Epithelial cell of esophagus (primary cell): Measurements from ENCODE around the gene XPO4.
"Not testable (repeated sequence)": the region's sequence is repeated elsewhere in the genome, so short reads cannot be mapped to it uniquely, and the experiment has no call there.

ENCODE experiments used
- DNase-seq: peaks from one replicate; pipeline ENCODE4 v3.0.0; 2010; ENCODE audit warnings: low read depth
- H3K4me3 ChIP-seq: 2 replicates; pipeline ENCODE4 v1.5.1; 2011; ENCODE audit warnings: mild to moderate bottlenecking, low read length, control low read depth
- TF ChIP-seq, protein P1 (sequence below): IDR thresholded peaks from 2 replicates; pipeline ENCODE4 v1.5.1; 2011; ENCODE audit warnings: low read depth, mild to moderate bottlenecking, low read length, control low read depth, inconsistent platforms; ENCODE audit not compliant: insufficient read depth; ENCODE audit errors: missing control alignments

The XPO4 gene

DNA sequence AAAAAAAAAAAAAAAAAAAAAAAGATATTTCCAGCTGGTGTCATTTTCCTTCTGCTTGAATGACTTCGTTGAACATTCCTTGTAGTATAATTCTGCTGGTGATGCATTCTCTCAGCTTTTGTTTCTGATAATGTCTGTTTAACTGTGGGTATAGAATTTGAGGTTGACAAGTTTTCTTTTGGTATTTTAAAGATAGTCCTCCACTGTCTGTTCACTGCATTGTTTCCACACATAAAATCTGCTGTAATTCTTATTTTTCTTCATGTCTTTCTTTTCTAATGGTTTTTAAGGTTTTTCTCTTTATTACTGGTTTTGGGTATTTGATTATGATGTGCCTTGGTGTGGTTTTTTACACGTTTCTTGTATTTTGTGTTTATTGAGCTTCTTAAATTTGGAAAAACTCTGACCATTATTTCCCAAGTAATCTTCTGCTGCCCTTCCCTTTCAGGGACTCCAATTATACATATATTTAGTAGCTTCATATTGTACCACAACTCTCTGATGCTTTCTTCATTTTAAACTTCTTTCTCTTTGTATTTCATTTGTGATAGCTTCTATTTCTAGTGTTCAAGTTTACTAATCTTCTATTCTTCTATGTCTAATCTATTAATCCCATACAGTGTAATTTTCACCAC lies 135.1 kb downstream of the XPO4 start:
- no peak overlapping the region for H3K4me3 ChIP-seq
- DNase-seq = no peak
- TF ChIP-seq, protein P1, sequence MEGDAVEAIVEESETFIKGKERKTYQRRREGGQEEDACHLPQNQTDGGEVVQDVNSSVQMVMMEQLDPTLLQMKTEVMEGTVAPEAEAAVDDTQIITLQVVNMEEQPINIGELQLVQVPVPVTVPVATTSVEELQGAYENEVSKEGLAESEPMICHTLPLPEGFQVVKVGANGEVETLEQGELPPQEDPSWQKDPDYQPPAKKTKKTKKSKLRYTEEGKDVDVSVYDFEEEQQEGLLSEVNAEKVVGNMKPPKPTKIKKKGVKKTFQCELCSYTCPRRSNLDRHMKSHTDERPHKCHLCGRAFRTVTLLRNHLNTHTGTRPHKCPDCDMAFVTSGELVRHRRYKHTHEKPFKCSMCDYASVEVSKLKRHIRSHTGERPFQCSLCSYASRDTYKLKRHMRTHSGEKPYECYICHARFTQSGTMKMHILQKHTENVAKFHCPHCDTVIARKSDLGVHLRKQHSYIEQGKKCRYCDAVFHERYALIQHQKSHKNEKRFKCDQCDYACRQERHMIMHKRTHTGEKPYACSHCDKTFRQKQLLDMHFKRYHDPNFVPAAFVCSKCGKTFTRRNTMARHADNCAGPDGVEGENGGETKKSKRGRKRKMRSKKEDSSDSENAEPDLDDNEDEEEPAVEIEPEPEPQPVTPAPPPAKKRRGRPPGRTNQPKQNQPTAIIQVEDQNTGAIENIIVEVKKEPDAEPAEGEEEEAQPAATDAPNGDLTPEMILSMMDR = no peak

DNA sequence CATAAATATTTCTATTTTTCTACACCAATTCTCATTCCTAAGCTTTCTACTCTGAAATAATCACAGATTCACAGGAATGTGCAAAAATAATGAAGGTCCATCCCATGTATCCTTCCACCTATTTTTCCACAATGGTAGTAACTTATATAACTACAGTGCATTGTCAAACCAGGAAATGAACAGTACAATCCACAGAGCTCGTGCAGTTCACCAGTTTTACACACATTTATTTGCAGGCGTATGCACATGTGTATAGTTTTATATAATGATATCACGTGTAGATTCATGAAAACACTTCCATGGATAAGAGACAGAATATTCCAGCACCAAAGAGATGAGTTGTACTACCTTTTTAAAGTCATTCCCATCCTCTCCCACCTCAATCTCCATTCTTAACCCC lies 141.7 kb downstream of the XPO4 start:
- DNase-seq = no peak
- TF ChIP-seq, protein P1 = no peak
- no peak overlapping the region for H3K4me3 ChIP-seq

DNA sequence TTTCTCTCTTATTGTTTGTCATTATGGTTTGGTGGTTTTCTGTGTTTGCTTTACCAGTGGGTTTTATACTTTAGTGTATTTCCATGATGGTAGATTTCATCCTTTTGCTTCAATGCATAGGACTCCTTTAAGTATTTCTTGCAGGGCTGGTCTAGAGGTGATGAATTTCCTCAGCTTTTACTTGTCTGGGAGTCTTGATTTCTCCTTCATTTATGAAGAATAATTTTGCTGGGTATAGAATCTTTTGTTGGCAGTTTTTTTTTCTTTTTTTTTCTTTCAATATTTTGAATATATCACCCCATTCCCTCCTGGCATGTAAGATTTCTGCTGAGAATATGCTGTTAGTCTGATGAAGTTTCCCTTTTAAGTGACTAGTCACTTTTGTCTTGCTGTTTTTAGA lies 148.5 kb downstream of the XPO4 start:
- no peak overlapping the region for H3K4me3 ChIP-seq
- no peak for DNase-seq
- TF ChIP-seq, protein P1 = no peak

DNA sequence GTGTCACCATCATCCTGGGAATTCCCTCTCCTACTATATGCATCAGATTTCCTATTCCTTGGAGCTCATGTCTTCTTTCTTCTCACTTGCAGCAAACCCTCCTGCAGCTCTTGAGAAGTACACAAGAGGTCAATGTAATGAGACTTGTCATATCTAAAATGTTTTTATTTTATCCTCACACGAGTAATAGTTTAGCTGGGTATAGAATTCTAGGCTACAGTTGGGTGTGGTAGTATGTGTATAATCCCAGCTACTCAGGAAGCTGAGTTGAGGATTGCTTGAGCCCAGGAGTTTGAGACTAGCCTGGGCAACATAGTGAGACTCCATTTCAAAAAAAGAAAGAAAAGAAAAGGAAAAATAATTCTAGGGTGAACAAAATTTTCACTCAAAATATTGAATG lies 153.2 kb downstream of the XPO4 start:
- TF ChIP-seq, protein P1 = no peak
- no peak overlapping the region for H3K4me3 ChIP-seq
- DNase-seq = no peak

DNA sequence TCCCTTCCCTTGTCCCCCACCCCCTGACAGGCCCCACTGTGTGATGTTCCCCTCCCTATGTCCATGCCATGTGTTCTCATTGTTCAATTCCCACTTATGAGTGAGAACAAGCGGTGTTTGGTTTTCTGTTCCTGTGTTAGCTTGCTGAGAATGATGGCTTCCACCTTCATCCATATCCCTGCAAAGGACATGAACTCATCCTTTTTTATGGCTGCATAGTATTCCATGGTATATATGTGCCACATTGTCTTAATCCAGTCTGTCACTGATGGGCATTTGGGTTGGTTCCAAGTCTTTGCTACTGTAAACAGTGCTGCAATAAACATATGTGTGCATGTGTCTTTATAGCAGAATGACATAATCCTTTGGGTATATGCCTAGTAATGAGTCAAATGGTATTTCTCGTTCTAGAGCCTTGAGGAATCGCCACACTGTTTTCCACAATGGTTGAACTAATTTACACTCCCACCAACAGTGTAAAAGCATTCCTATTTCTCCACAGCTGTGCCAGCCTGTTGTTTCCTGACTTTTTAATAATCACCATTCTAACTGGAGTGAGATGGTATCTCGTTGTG lies 158.6 kb downstream of the XPO4 start:
- DNase-seq, H3K4me3 ChIP-seq: not testable (repeated sequence)

DNA sequence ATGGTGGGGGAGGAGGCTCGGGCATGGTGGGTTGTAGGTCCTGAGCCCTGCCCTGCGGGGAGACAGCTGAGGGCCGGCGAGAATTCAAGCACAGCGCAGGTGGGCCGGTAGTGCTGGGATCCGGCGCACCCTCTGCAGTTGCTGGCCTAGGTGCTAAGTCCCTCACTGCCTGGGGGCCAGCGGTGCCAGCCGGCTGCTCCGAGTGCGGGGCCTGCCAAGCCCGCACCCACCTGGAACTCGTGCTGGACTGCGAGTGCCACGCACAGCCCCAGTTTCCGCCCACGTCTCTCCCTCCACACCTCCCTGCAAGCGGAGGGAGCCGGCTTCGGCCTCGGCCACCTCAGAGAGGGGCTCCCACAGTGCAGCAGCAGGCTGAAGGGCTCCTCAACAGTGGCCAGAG lies 162.5 kb downstream of the XPO4 start:
- no peak overlapping the region for H3K4me3 ChIP-seq
- TF ChIP-seq, protein P1 = no peak
- DNase-seq = no peak

DNA sequence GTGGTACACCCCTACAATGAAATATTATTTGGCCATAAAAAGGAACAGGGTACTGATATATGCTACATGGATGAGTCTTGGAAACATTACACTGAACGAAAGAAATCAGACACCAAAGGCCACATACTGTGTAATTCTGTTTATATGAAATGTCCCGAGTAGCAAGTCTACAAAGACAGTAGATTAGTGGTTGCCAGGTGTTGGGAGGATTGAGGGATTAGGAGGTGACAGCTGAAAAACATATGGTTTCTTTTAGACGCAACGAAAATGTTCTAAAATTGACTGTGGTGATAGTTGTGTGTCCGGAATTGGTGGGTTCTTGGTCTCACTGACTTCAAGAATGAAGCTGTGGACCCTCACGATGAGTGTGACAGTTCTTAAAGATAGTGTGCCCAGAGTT lies 163.9 kb downstream of the XPO4 start:
- no peak overlapping the region for H3K4me3 ChIP-seq
- DNase-seq = no peak
- TF ChIP-seq, protein P1 = no peak
